ENCODE measurements around the gene PLCB3.

GRCh38 chr11:64224151-64224890 lies 27.0 kb upstream of the PLCB3 start:
- TF ChIP-seq CTCF (IDR thresholded peaks at IDR 0.05; ENCODE audit: low read length), result no peak
- TF ChIP-seq EZH2phosphoT487 (IDR thresholded peaks at IDR 0.05; ENCODE audit: low read length), result no peak
- TF ChIP-seq EZH2 (optimal IDR thresholded peaks at IDR 0.05; ENCODE audit: low read depth, low read length), result no peak

Data from MM.1S (cell line).